NCI-H526 treated with DMSO at 0.1 percent for 48 hours (cell line): Measurements from ENCODE around the gene SYTL1.
A peak's percentile ranks its signal among the peaks of the same experiment; 100 is the strongest.
"Not testable (repeated sequence)": the region's sequence is repeated elsewhere in the genome, so short reads cannot be mapped to it uniquely, and the experiment has no call there.

Experiments
- DNase-seq: peaks from one replicate; lab custom pipeline; 2025; lab: John Stamatoyannopoulos, UW

The SYTL1 gene

DNA sequence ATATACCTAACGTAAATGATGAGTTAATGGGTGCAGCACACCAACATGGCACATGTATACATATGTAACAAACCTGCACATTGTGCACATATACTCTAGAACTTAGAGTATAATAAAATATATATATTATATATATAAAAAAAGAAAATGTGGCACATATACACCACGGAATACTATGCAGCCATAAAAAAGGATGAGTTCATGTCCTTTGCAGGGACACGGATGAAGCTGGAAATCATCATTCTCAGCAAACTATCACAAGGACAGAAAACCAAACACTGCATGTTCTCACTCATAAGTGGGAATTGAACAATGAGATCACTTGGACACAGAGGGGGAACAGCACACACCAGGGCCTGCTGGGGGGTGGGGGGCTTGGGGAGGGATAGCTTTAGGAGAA is 43.0 kb downstream of the SYTL1 start:
- DNase-seq = not testable (repeated sequence)

DNA sequence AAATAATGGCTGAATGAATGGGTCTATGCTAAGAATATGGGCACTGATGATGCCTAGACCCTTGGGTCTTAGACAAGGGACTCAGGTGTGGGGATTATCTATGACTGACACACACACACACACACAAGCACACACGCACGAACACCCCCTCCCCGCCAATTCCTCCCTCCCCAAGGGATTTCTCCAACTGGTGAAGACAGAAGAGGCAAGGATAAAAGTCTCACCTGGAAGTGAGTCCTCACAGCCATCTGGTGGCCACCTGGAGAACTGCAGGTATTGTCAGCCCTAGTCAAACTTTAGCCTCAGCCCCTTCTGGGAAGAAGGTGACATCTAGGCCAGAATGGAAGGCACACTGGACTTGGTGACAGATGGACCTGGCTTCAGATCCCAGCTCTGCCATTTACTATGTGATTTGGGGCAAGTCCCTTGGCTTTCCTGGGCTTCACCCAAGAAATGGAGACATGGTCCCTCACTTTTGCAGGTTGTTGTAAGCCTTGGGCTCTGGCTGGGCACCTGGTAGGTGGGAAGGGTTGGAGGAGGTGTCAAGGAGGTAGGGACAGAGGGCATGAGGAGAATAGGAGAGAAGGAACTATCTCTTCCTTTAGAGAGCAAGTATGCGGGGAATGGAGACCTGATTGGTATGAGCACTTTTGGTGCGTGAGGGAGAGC is 46.6 kb downstream of the SYTL1 start:
- DNase-seq = peak; percentile 30

GRCh38 chr1:27391511-27392095 is 49.8 kb downstream of the SYTL1 start:
- DNase-seq = no peak

DNA sequence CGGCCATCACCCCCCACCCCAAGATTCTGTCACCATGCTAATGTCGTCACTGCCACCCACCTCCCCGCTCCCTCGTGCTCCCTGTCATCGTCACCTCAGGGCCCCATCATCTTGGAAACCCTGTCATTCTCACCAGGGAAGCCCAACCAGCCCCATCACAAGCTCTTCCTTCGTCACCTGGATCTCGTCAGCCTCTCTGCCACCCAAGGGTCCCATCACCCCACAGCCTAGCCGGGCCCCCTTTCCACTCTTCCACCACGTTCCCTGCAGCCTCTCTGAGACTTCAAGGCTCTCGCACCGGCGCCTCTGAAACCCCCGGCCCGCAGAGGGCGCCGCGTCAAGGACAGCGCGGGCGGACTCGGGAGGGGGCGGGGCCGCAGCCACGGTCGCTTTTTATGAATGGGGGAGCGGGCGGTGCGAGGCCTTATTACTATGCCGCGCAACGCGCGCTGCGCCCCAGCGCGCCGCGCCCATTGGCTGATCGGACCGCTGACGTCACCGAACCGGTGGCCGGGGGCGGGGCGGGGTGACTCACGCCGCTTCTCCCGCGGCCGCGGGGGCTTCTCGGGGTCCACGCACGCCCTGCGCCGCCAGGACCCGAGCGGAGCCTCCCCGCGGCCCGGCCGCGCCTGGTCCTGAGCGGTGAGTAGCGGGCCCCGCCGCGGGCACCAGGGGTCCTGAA is 50.4 kb downstream of the SYTL1 start, which contains the start of gene GPR3:
GPR3 (plus strand) TSS at position 527 of the 682 bp plus-strand sequence. CDS start 1,177 bp downstream, outside the sequence.
- peak; percentile 74 for DNase-seq

GRCh38 chr1:27392778-27393635 is 51.2 kb downstream of the SYTL1 start:
- no peak for DNase-seq

DNA sequence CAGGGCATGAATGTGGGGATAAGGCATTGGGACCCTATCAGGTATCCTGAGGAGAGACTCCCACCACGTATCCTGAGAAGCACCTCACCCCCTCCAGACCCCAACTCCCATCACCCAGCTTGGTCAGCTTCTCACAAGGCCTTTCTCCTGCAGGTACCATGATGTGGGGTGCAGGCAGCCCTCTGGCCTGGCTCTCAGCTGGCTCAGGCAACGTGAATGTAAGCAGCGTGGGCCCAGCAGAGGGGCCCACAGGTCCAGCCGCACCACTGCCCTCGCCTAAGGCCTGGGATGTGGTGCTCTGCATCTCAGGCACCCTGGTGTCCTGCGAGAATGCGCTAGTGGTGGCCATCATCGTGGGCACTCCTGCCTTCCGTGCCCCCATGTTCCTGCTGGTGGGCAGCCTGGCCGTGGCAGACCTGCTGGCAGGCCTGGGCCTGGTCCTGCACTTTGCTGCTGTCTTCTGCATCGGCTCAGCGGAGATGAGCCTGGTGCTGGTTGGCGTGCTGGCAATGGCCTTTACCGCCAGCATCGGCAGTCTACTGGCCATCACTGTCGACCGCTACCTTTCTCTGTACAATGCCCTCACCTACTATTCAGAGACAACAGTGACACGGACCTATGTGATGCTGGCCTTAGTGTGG is 51.9 kb downstream of the SYTL1 start:
- no peak for DNase-seq

GRCh38 chr1:27394282-27394658 is 52.4 kb downstream of the SYTL1 start:
- DNase-seq = no peak

DNA sequence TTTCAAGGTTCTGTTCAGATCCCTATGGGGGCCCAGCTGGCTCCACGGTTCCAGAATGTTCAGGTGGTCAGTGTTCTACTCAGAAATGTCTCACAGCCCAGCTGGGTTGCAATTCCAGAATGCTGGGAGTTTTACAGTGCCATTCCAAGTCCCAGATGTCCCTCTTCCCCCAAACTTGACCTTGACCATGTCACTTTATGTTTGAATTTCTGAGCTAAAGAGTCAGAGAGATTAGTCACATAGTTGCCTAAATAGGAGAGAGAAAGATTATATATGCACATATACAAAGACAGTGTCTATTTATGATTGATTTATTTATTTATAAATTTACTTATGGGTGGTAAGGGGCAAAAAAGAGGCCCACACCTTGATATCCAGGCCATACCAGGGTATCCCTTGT is 53.1 kb downstream of the SYTL1 start:
- no peak for DNase-seq

DNA sequence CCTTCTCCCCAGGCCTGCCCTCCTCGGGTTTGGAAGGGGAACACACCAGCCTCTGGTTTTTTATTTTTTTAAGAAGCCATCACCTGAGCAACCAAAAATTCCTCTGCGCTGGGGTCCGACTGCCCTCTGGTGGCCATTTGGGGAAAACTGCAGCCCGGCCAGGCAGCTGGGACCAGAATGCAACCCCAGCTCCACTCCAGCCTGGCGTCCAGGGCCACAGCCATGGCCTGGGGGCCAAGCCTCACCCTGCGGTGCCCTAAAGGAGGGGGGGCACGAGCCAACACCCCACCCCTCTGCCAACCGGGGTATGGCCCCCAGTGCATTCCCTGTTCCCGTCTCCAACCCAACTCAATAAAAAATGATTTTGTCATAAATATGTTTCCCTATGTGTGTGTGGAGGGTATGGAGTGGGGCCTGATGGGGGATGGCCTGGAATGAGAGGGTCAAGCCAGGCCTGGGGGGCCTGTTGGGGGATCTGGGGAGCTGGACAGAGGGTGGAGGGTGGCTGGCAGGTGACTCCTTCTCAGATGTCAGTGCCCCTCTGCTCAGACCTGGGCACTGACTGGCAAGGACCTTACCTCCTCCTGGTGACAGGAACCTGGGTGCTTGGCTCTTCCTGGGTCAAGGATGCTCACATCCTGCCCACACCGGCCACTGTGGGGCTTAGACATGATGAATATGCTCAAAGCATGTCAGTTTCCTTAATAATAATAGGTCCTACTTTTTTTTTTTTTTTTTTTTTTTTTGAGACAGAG is 53.8 kb downstream of the SYTL1 start:
- peak; percentile 34 for DNase-seq

DNA sequence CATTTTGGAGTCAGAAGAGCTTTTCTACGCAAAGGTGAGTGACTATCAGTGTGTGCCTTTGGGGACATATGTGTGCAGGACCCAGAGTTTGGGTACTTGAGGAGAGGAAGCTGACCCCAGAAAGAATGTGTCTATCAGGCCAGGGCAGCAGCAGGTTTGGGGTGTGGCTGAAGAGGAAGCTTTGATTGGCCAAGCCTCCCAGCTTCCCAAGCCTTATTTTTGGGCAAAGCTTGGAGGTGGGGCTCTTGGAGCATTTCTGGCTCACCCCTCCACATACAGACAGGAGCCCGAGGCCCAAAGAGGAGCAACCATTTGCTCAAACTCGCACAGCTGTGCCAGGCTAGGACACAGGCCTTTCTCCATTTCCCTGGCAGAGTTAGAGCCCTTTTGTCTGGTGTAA is 55.3 kb downstream of the SYTL1 start:
- no peak for DNase-seq

DNA sequence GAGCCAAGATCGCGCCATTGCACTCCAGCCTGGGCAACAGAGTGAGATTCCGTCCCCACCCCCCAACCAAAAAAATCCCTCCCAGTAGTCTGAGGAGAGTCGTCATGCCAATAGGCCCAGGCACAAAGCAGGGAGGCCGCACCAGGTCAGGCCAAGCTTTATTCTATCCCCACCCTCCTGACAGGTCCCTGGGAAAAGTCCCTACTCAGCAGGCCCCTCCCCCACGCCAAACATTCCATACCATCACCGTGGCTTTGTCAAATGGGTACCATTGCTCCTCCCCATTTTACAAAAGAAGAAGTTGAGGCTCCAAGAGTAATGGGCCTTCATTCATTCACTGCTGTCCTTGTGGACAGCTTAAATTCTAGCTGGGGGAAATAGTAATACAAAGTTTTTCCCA is 55.9 kb downstream of the SYTL1 start:
- no peak for DNase-seq

DNA sequence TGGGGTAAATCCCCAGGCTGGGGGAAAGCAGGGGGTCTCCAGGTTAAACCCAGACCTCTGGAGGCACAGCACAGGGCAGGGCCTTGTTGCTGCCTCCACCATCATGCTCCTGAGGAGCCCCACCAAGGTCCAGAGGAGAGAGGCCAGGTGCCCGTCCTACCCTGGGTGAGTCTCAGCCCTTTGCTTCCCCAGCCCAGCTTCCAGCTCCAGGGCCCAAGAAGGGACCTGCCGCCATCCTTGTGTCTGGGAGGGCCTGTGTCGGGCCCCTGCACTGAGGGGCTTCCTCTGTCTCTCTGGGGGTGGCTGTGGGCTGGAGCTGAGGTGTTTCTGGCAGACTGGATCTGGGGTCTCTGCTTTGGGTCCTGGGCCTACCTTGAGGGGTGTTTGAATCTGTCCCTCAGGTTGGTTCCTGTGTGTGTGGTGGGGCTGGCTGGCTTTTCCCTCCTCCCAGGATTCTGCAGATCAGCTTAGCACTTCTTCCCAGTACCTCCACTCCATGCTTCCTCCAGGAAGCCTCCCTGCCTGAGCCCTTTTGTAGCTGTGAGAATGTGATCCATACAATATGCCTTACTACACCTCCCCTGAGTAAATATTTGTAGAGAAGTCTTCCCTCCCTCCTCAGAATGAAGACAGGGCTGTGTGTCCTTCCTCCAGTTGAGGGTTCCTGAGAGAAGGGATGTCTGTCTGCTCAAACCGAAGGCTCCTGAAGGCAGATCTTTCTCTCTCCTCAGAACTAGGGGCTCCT is 56.8 kb downstream of the SYTL1 start:
- DNase-seq = no peak

DNA sequence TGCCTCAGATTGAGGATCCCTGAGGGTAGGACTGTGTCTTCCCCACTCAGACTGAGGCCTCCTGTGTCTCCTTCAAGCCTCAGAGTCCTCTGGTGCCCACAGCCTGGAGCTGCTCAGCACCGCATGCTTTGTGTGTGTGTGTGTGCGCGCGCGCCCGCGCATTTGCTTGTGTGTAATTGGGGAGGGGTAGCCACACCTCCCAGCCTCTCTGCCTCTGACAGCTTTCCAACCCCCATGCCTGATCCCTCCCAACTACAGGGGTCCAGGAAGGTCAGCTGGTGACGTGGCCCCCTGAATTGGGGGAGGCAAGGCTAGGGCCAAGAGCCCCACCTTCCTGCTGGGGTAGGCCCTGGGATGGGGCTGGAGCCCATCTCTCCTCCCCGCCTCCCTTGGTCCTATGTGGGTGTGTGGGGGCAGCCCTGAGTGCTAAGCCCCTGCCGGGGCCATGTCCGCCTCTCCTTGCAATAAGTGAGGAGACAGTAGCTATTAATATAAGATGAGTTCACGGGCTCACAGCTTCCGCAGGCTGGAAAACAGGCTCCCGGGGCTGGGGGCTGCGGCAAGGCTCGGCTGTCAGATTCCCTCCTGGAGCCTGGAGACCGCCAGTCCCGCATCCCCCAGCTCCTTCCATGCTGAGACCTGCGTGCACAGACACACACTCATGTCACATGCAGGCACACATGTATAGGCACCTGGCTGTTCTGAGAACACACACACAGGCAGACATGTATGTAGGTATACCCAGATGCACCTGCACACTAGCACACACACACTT is 57.6 kb downstream of the SYTL1 start:
- no peak for DNase-seq

- no peak for DNase-seq
Measured at GRCh38 chr1:27400082-27400962, 58.5 kb downstream of the SYTL1 start.

DNA sequence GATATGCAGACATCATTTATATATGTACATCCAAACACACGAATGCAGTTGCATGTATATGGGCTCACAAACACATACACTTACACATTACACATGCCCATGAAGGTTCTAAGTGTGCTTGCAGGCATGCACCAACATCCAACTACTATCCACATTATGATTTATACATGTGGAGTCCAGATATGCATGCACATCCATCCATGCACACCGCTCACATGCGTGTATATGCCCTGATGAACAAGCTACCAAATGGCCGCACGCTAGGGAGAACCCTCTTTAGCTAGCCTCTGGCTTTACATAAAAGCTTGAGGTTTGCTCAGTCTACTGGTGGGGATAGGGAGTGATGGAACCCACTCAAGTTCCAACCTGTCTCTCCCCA is 59.1 kb downstream of the SYTL1 start:
- DNase-seq = no peak

DNA sequence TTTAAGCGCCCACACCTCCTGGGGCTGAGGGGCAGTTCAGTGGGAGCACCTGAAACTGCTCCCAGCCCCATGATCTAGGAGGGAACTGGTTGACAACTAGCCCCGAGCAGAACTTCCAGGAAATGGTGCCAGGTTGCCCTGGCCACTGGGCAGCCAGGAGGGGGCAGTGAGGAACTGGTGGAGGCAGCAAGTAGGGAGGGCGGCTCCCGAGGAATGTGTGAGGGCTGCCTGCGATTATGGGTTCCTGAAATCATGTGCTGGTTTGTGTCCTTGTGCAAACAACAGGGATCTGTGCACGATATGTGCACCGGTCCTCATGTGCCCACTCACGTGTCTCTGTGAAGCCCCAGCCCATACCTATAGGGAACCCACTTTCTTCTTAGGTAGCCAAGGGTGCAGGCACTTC is 60.5 kb downstream of the SYTL1 start:
- no peak for DNase-seq

GRCh38 chr1:27403065-27403726 is 61.4 kb downstream of the SYTL1 start:
- no peak for DNase-seq
